SK-N-SH (cell line): ENCODE results near the gene FOSB.
"Not testable (repeated sequence)": the region's sequence is repeated elsewhere in the genome, so short reads cannot be mapped to it uniquely, and the experiment has no call there.

Experiments used
- CTCF ChIP-seq: fragments of 200-600 bp; sonication (generic); IDR thresholded peaks from 2 replicates; pipeline ENCODE4 v1.6.1; 2017; ENCODE audit warnings: antibody characterized with exemption, mild to moderate bottlenecking, moderate library complexity
- ELF1 ChIP-seq: IDR thresholded peaks from 2 replicates; pipeline ENCODE4 v1.4.0; 2012
- EZH2phosphoT487 ChIP-seq: fragments of 200-600 bp; sonication (generic); IDR thresholded peaks from 2 replicates; pipeline ENCODE4 v1.6.1; 2017; ENCODE audit warnings: low read depth, mixed run types, mild to moderate bottlenecking, antibody characterized with exemption, moderate library complexity, borderline replicate concordance
- GABPA ChIP-seq: IDR thresholded peaks from 2 replicates; pipeline ENCODE4 v1.4.0; 2012; ENCODE audit warnings: low read depth, mild to moderate bottlenecking
- POLR2AphosphoS5 ChIP-seq: IDR thresholded peaks from 2 replicates; pipeline ENCODE4 v1.6.1; 2012; ENCODE audit warnings: low read depth, low read length
- RXRA ChIP-seq: IDR thresholded peaks from 2 replicates; pipeline ENCODE4 v1.4.0; 2012; ENCODE audit warnings: low read depth, mild to moderate bottlenecking, borderline replicate concordance
- ZBTB33 ChIP-seq: IDR thresholded peaks from 2 replicates; pipeline ENCODE4 v1.4.0; 2012; ENCODE audit warnings: low read depth, borderline replicate concordance
- TF ChIP-seq, protein P1 (sequence below): IDR thresholded peaks from 2 replicates; pipeline ENCODE4; 2012
- TF ChIP-seq, protein P2 (sequence below): fragments of 150-350 bp; IDR thresholded peaks from 2 replicates; pipeline ENCODE4 v1.6.1; 2016; ENCODE audit warnings: mild to moderate bottlenecking, low read depth, low read length

- TF ChIP-seq CTCF, POLR2AphosphoS5, ELF1, ZBTB33, RXRA, GABPA, EZH2phosphoT487: not testable (repeated sequence)
- TF ChIP-seq, protein P1, sequence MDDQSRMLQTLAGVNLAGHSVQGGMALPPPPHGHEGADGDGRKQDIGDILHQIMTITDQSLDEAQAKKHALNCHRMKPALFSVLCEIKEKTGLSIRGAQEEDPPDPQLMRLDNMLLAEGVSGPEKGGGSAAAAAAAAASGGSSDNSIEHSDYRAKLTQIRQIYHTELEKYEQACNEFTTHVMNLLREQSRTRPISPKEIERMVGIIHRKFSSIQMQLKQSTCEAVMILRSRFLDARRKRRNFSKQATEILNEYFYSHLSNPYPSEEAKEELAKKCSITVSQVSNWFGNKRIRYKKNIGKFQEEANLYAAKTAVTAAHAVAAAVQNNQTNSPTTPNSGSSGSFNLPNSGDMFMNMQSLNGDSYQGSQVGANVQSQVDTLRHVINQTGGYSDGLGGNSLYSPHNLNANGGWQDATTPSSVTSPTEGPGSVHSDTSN = not testable (repeated sequence)
- TF ChIP-seq, protein P2, sequence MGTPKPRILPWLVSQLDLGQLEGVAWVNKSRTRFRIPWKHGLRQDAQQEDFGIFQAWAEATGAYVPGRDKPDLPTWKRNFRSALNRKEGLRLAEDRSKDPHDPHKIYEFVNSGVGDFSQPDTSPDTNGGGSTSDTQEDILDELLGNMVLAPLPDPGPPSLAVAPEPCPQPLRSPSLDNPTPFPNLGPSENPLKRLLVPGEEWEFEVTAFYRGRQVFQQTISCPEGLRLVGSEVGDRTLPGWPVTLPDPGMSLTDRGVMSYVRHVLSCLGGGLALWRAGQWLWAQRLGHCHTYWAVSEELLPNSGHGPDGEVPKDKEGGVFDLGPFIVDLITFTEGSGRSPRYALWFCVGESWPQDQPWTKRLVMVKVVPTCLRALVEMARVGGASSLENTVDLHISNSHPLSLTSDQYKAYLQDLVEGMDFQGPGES = not testable (repeated sequence)
Observed at GRCh38 chr19:45432543-45432942, 35.3 kb upstream of the FOSB start.
